ENCODE data around the gene ZNF573. TPM values are rescaled to one million over a fixed set of nuclear protein-coding genes. Genes with fewer than 3 reads are reported as not detected.
"Not testable (repeated sequence)": the region's sequence is repeated elsewhere in the genome, so short reads cannot be mapped to it uniquely, and the experiment has no call there.

The ZNF573 gene
- total RNA-seq, 1 experiment from 2014 or later = 17.5 TPM

DNA sequence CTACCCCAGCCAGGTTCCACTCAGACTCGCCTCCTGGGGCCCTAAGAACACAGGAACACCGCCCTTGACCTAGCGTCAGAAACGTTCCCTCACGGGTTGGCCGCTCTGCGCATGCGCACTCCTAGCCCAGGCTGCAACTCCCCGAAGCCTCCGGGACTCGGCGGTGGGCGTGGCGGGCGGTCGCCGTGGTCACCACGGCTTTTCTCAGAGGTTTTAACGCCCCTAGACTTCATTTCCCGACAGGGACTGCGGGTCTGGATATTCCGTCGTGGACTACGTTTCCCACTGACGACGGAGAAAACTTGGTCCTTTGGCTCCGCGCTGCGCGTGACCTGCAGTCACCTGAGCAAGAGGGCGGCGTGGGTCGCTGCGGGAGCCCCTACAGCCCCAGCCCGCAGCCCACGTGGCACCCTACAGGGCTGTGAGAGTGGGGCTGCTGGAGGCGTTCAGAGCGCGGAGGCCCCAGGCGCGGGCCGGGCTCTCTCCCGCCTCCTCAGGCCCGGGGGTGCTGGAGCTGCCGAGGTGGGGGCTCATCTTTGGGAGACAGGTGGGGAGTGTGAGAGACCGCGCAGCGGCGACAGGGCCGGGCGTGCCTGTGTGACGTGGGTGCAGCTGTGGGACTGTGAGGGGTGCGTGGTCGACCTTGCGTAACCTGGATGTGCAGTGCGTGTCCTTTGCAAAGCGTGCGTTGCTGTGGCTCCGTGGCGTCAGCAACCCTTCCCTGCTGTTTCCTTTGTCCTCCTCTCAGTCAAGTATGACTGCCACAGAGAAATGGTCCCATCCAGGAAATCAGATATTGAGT lies 38.0 kb upstream of the ZNF573 start:
- Histone ChIP-seq H2BK12ac (ENCODE audit: insufficient read length, low read depth, low read length) (no peak overlapping the region), H4K91ac (ENCODE audit: insufficient read length, low read depth, low read length) (no peak overlapping the region), H4K8ac (replicated peaks; ENCODE audit: insufficient read length, low read depth, low read length) (no peak overlapping the region), H3K18ac (ENCODE audit: insufficient read length, low read depth, low read length) (peak overlapping the region; percentile 7), H3K79me2 (ENCODE audit: insufficient read depth, low read length) (no peaks in the 10 kb centered on the region), H4K5ac (ENCODE audit: insufficient read length, low read depth, low read length) (no peak overlapping the region), H2BK120ac (ENCODE audit: low read depth, low read length, poor library complexity, severe bottlenecking) (no peak overlapping the region), H3K4me2 (ENCODE audit: insufficient read depth, insufficient read length, low read length) (peak overlapping the region; percentile 49), H3T11ph (ENCODE audit: low read length) (no peak overlapping the region), H3K79me1 (ENCODE audit: insufficient read depth, low read depth, low read length, poor library complexity, severe bottlenecking) (no peaks in the 10 kb centered on the region), H3K9ac (ENCODE audit: extremely low read depth, insufficient read length, low read length) (peak overlapping the region; percentile 43), H3K9me3 (ENCODE audit: control insufficient read depth, low read depth, low read length) (no peaks in the 10 kb centered on the region), H3K4me1 (ENCODE audit: insufficient read depth, low read length) (no peaks in the 10 kb centered on the region), H4K20me1 (ENCODE audit: control insufficient read depth, insufficient read depth, insufficient read length) (no peaks in the 10 kb centered on the region), H2AK5ac (ENCODE audit: insufficient read length, low read length) (no peak overlapping the region), H3K27ac (ENCODE audit: insufficient read length, low read depth, low read length) (no peak overlapping the region), H3K4ac (ENCODE audit: low read depth, low read length) (no peak overlapping the region), H3K27me3 (ENCODE audit: insufficient read depth, low read length) (no peaks in the 10 kb centered on the region), H2BK15ac (ENCODE audit: low read depth, low read length) (no peak overlapping the region), H3K23me2 (ENCODE audit: insufficient read length, low read depth, low read length, poor library complexity, severe bottlenecking) (peaks cover 2% of the 10 kb centered on the region), H3K23ac (ENCODE audit: insufficient read length, low read depth, low read length) (no peak overlapping the region), H3K56ac (ENCODE audit: insufficient read length, low read depth, low read length) (no peak overlapping the region), H2BK5ac (ENCODE audit: insufficient read length, low read length) (no peak overlapping the region), H3K14ac (ENCODE audit: insufficient read depth, low read length) (no peak overlapping the region), H2BK20ac (ENCODE audit: low read depth, low read length, poor library complexity, severe bottlenecking) (no peak overlapping the region), H2AFZ (ENCODE audit: low read length) (no peak overlapping the region)
- peaks cover 6% of the 10 kb centered on the region; the same call in 1 of the 2 replicates for H3K27me3 Mint-ChIP-seq (ENCODE audit: low read depth)
- peak overlapping the region; percentile 77 to 81 for H3K4me3 Mint-ChIP-seq
- no CpG with 5 or more reads among the region's 60 CpGs for WGBS (ENCODE audit: extremely low coverage, insufficient read length, low lambda C conversion rate)
- H3K4me1 Mint-ChIP-seq = peaks cover 0 to 7% of the 10 kb centered on the region in 2 experiments; a peak in 2 of 4 replicates
- H3K36me3 Mint-ChIP-seq (ENCODE audit: insufficient read depth in 1 of 3, low read depth in 3 of 3) = peaks cover 11 to 31% (median 22%) of the 10 kb centered on the region in 3 experiments; a peak in 6 of 7 replicates
- DNase-seq = peak; percentile 91
- peak overlapping the region in 1 of 3 experiments; percentile 77; a peak in 2 of 7 replicates for H3K27ac Mint-ChIP-seq
- peaks cover 44 to 67% of the 10 kb centered on the region in 2 experiments for H3K9me3 Mint-ChIP-seq
- TF ChIP-seq, protein P1, sequence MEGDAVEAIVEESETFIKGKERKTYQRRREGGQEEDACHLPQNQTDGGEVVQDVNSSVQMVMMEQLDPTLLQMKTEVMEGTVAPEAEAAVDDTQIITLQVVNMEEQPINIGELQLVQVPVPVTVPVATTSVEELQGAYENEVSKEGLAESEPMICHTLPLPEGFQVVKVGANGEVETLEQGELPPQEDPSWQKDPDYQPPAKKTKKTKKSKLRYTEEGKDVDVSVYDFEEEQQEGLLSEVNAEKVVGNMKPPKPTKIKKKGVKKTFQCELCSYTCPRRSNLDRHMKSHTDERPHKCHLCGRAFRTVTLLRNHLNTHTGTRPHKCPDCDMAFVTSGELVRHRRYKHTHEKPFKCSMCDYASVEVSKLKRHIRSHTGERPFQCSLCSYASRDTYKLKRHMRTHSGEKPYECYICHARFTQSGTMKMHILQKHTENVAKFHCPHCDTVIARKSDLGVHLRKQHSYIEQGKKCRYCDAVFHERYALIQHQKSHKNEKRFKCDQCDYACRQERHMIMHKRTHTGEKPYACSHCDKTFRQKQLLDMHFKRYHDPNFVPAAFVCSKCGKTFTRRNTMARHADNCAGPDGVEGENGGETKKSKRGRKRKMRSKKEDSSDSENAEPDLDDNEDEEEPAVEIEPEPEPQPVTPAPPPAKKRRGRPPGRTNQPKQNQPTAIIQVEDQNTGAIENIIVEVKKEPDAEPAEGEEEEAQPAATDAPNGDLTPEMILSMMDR (conservative IDR thresholded peaks at IDR 0.05) = no peak

DNA sequence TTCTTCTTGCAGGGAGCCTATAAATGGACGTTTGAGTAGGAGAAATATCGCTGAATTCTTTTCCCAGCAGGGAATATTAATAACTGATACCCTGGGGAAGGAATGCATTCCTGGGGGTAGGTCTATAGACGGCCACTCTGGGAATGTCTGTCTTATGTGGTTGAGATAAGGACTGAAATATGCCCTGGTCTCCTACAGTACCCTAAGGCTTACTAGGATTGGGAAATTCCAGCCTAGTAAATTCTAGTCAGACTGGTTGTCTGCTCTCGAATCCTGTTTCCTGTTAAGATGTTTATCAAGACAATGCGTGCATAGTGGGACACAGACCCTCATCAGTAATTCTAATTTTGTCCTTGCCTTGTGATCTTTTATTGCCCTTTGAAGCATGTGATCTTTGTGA lies 36.2 kb upstream of the ZNF573 start:
- H3K14ac ChIP-seq (ENCODE audit: insufficient read depth, low read length); H3K27ac ChIP-seq (ENCODE audit: insufficient read length, low read depth, low read length); H3K79me1 ChIP-seq (ENCODE audit: insufficient read depth, low read depth, low read length, poor library complexity, severe bottlenecking); H3K23ac ChIP-seq (ENCODE audit: insufficient read length, low read depth, low read length); H3K56ac ChIP-seq (ENCODE audit: insufficient read length, low read depth, low read length); H2BK12ac ChIP-seq (ENCODE audit: insufficient read length, low read depth, low read length); H3K23me2 ChIP-seq (ENCODE audit: insufficient read length, low read depth, low read length, poor library complexity, severe bottlenecking); H3K9me3 ChIP-seq (ENCODE audit: control insufficient read depth, low read depth, low read length); H2AK5ac ChIP-seq (ENCODE audit: insufficient read length, low read length); H2BK120ac ChIP-seq (ENCODE audit: low read depth, low read length, poor library complexity, severe bottlenecking); H2BK5ac ChIP-seq (ENCODE audit: insufficient read length, low read length); H3K27me3 Mint-ChIP-seq (ENCODE audit: low read depth); H4K20me1 ChIP-seq (ENCODE audit: control insufficient read depth, insufficient read depth, insufficient read length); H3K4me3 Mint-ChIP-seq; H3K9ac ChIP-seq (ENCODE audit: extremely low read depth, insufficient read length, low read length); H4K91ac ChIP-seq (ENCODE audit: insufficient read length, low read depth, low read length); H3K4ac ChIP-seq (ENCODE audit: low read depth, low read length); H2BK15ac ChIP-seq (ENCODE audit: low read depth, low read length); H2AFZ ChIP-seq (ENCODE audit: low read length); H3K4me1 ChIP-seq (ENCODE audit: insufficient read depth, low read length); H4K5ac ChIP-seq (ENCODE audit: insufficient read length, low read depth, low read length); DNase-seq; H3K27me3 ChIP-seq (ENCODE audit: insufficient read depth, low read length); H3K4me1 Mint-ChIP-seq; H3K79me2 ChIP-seq (ENCODE audit: insufficient read depth, low read length); H3K18ac ChIP-seq (ENCODE audit: insufficient read length, low read depth, low read length); H3K27ac Mint-ChIP-seq; H2BK20ac ChIP-seq (ENCODE audit: low read depth, low read length, poor library complexity, severe bottlenecking); H3K4me2 ChIP-seq (ENCODE audit: insufficient read depth, insufficient read length, low read length); H3T11ph ChIP-seq (ENCODE audit: low read length); H4K8ac ChIP-seq (replicated peaks; ENCODE audit: insufficient read length, low read depth, low read length): not testable (repeated sequence)
- Mint-ChIP-seq H3K9me3 (peaks cover 49 to 68% of the 10 kb centered on the region in 2 experiments), H3K36me3 (ENCODE audit: insufficient read depth in 1 of 3, low read depth in 3 of 3) (peaks cover 13 to 20% (median 14%) of the 10 kb centered on the region in 3 experiments; a peak in 6 of 7 replicates)
- WGBS (ENCODE audit: extremely low coverage, insufficient read length, low lambda C conversion rate) = no CpG with 5 or more reads among the region's 5 CpGs

Data from H9 (cell line).